Measurements from ENCODE around the gene COBL.

GRCh38 chr7:51261950-51262795 is 54.4 kb downstream of the COBL start:
- TF ChIP-seq POLR2A (IDR thresholded peaks at IDR 0.05; ENCODE audit: low read depth, low read length) (no peak), CTCF (IDR thresholded peaks at IDR 0.05; ENCODE audit: extremely low read depth in 1 of 2, insufficient read depth in 1 of 2, low read depth in 1 of 2, low read length in 2 of 2) (no peak), POLR2AphosphoS5 (IDR thresholded peaks at IDR 0.05; ENCODE audit: insufficient read depth, low read depth, low read length) (no peak), EZH2 (IDR thresholded peaks at IDR 0.05; ENCODE audit: borderline replicate concordance, low read depth, low read length, severe bottlenecking) (no peak), MAX (IDR thresholded peaks at IDR 0.05; ENCODE audit: insufficient read depth, insufficient read length) (no peak)
